ENCODE measurements around the gene AP1G1.

Gene AP1G1

GRCh38 chr16:71758293-71758760, 50.3 kb downstream of the AP1G1 start:
- no peak for DNase-seq
- H3K4me3 Mint-ChIP-seq = no peak overlapping the region
- no peaks in the 10 kb centered on the region for H3K9me3 Mint-ChIP-seq
- H3K27me3 Mint-ChIP-seq (ENCODE audit: low read depth, poor library complexity) = no peaks in the 10 kb centered on the region
- no peak overlapping the region for H3K27ac Mint-ChIP-seq
- no peaks in the 10 kb centered on the region for H3K4me1 Mint-ChIP-seq
- H3K36me3 Mint-ChIP-seq (ENCODE audit: low read depth) = peaks cover 73% of the 10 kb centered on the region
- TF ChIP-seq CTCF (IDR thresholded peaks at IDR 0.05) = no peak

GRCh38 chr16:71754652-71755051, 54.0 kb downstream of the AP1G1 start:
- Mint-ChIP-seq H3K4me3 (no peak overlapping the region), H3K4me1 (no peaks in the 10 kb centered on the region), H3K36me3 (ENCODE audit: low read depth) (peaks cover 73% of the 10 kb centered on the region), H3K27ac (no peak overlapping the region), H3K9me3 (no peaks in the 10 kb centered on the region), H3K27me3 (ENCODE audit: low read depth, poor library complexity) (no peaks in the 10 kb centered on the region)
- DNase-seq = no peak
- TF ChIP-seq CTCF (IDR thresholded peaks at IDR 0.05) = no peak

- no peak for TF ChIP-seq CTCF (IDR thresholded peaks at IDR 0.05)
- Mint-ChIP-seq H3K4me1 (no peaks in the 10 kb centered on the region), H3K9me3 (no peaks in the 10 kb centered on the region), H3K27me3 (ENCODE audit: low read depth, poor library complexity) (no peaks in the 10 kb centered on the region), H3K36me3 (ENCODE audit: low read depth) (peaks cover 75% of the 10 kb centered on the region), H3K27ac (no peak overlapping the region), H3K4me3 (no peak overlapping the region)
- DNase-seq = no peak
Observed at GRCh38 chr16:71754108-71754507, 54.5 kb downstream of the AP1G1 start.

- Mint-ChIP-seq H3K4me1 (no peaks in the 10 kb centered on the region), H3K27me3 (ENCODE audit: low read depth, poor library complexity) (no peaks in the 10 kb centered on the region), H3K4me3 (no peak overlapping the region), H3K27ac (peak overlapping the region; percentile 89), H3K36me3 (ENCODE audit: low read depth) (peaks cover 70% of the 10 kb centered on the region), H3K9me3 (no peaks in the 10 kb centered on the region)
- no peak for DNase-seq
- TF ChIP-seq CTCF (IDR thresholded peaks at IDR 0.05) = no peak
Observed at GRCh38 chr16:71748226-71748625, 60.4 kb downstream of the AP1G1 start.

- no peak for DNase-seq
- peak; percentile 72 for TF ChIP-seq CTCF (IDR thresholded peaks at IDR 0.05)
- no peaks in the 10 kb centered on the region for H3K9me3 Mint-ChIP-seq
- H3K36me3 Mint-ChIP-seq (ENCODE audit: low read depth) = peaks cover 66% of the 10 kb centered on the region
- no peaks in the 10 kb centered on the region for H3K4me1 Mint-ChIP-seq
- H3K27ac Mint-ChIP-seq = no peak overlapping the region
- no peak overlapping the region for H3K4me3 Mint-ChIP-seq
- H3K27me3 Mint-ChIP-seq (ENCODE audit: low read depth, poor library complexity) = no peaks in the 10 kb centered on the region
Observed at GRCh38 chr16:71746442-71747046, 62.1 kb downstream of the AP1G1 start.

- no peaks in the 10 kb centered on the region for H3K27me3 Mint-ChIP-seq (ENCODE audit: low read depth, poor library complexity)
- no peaks in the 10 kb centered on the region for H3K9me3 Mint-ChIP-seq
- H3K36me3 Mint-ChIP-seq (ENCODE audit: low read depth) = peaks cover 71% of the 10 kb centered on the region
- TF ChIP-seq CTCF (IDR thresholded peaks at IDR 0.05) = no peak
- no peak overlapping the region for H3K27ac Mint-ChIP-seq
- no peak overlapping the region for H3K4me3 Mint-ChIP-seq
- H3K4me1 Mint-ChIP-seq = peaks cover 6% of the 10 kb centered on the region
- no peak for DNase-seq
Observed at GRCh38 chr16:71738855-71739254, 69.8 kb downstream of the AP1G1 start.

Measured in nephron progenitor cell (in vitro differentiated cells).